ENCODE measurements around the gene SEMA4D.
A peak's percentile ranks its signal among the peaks of the same experiment; 100 is the strongest.

The SEMA4D gene

DNA sequence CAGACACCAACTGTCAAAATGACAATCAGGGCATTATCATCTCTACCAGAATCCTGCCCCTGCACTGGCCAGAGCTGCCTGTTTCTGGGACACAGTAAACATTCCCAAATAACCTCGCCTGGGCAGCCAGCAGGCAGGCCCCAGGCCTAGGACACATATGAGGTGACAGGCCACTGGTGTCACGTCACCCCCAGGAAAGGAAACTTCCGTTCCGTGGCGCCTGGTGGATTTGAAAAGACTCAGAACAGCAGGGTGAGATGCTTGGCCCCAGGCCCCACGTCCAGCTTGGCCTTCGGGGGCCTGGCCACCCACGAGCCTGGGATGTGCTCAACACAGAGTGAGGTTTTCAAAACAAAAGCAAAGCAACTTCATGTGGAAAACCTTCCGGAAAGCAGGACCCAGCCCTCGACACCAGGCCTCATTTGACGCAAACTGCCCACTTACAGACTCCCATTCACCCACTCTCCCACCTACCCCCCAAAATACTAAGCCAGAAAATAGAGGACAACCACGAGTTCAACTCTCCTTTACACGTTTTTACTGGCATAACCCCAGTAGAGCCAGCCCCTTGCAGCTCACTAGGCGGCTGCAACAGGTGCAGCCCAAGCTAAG, 1.2 kb downstream of the SEMA4D start:
- no peak for TF ChIP-seq MYC (IDR thresholded peaks at IDR 0.05; ENCODE audit: low read depth, low read length)
- TF ChIP-seq, protein P1, sequence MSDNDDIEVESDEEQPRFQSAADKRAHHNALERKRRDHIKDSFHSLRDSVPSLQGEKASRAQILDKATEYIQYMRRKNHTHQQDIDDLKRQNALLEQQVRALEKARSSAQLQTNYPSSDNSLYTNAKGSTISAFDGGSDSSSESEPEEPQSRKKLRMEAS (IDR thresholded peaks at IDR 0.05; ENCODE audit: low read depth, low read length) = no peak
- TF ChIP-seq, protein P2, sequence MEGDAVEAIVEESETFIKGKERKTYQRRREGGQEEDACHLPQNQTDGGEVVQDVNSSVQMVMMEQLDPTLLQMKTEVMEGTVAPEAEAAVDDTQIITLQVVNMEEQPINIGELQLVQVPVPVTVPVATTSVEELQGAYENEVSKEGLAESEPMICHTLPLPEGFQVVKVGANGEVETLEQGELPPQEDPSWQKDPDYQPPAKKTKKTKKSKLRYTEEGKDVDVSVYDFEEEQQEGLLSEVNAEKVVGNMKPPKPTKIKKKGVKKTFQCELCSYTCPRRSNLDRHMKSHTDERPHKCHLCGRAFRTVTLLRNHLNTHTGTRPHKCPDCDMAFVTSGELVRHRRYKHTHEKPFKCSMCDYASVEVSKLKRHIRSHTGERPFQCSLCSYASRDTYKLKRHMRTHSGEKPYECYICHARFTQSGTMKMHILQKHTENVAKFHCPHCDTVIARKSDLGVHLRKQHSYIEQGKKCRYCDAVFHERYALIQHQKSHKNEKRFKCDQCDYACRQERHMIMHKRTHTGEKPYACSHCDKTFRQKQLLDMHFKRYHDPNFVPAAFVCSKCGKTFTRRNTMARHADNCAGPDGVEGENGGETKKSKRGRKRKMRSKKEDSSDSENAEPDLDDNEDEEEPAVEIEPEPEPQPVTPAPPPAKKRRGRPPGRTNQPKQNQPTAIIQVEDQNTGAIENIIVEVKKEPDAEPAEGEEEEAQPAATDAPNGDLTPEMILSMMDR (IDR thresholded peaks at IDR 0.05; ENCODE audit: low read depth, low read length) = no peak
- TF ChIP-seq POLR2A (IDR thresholded peaks at IDR 0.05; ENCODE audit: extremely low read depth, insufficient read length) = no peak
- peak overlapping the region; percentile 71 for H3K4me3 ChIP-seq (ENCODE audit: low read depth, low read length)
- DNase-seq (ENCODE audit: low read depth) = peak; percentile 35

DNA sequence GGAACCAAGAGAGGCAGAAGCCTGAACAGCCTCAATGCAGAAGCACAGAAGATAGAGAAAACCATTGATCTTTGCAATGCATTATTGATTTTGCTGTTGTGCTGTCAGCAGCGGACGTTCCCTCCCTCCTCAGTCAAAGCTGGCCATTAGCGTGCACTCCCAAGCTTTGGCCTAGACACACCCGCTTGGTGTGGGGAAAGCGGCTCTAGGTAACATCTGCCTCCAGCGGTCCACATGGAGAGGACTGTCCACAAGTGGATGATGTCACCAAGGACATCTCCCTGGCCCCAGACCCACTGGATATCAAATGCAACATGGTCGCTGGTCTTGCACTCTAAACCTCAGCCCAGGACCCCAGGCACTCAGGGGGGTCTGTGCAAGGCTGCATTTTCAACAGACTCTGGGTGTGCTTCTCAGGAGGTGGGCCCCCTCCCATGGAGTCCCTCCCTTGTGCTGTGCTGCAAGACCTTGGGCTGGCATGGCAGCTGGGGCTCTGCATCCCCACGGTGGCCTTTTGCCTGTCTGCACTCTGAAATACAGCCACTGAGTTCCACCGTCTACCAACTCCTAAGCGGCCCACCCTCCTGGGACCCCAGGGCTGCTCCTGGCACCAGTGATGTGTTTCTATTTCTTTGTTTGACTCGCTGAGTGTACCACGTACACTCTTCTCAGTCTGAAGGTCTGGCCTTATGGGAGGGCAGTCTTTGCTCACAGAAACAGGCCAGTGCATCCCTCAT, 1.9 kb downstream of the SEMA4D start:
- no peak for DNase-seq (ENCODE audit: low read depth)
- H3K4me3 ChIP-seq (ENCODE audit: low read depth, low read length) = peak overlapping the region; percentile 71
- no peak for TF ChIP-seq MYC (IDR thresholded peaks at IDR 0.05; ENCODE audit: low read depth, low read length)
- TF ChIP-seq, protein P1 (IDR thresholded peaks at IDR 0.05; ENCODE audit: low read depth, low read length) = no peak
- no peak for TF ChIP-seq POLR2A (IDR thresholded peaks at IDR 0.05; ENCODE audit: extremely low read depth, insufficient read length)
- TF ChIP-seq, protein P2 (IDR thresholded peaks at IDR 0.05; ENCODE audit: low read depth, low read length) = no peak

DNA sequence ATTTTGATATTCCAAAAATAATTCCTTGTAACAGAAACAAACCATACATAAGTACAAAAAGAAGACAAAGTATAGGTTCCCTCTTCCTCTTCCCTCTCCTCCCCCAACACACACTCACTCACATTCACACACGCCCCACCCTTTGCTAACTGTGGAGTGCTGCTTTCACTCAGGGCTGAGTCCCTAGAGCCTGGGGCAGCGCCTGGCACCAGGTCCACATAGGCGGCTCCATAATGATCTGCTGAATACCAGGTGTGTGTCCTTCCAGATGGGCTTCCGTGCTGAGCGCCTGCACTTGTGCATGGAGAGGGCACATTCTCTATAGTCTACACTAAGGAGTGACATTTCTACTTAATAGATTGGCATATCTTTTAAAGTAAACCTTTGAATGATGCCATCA, 3.7 kb downstream of the SEMA4D start:
- DNase-seq (ENCODE audit: low read depth) = no peak
- no peak overlapping the region for H3K4me3 ChIP-seq (ENCODE audit: low read depth, low read length)
- TF ChIP-seq, protein P2 (IDR thresholded peaks at IDR 0.05; ENCODE audit: low read depth, low read length) = no peak
- TF ChIP-seq MYC (IDR thresholded peaks at IDR 0.05; ENCODE audit: low read depth, low read length) (no peak), POLR2A (IDR thresholded peaks at IDR 0.05; ENCODE audit: extremely low read depth, insufficient read length) (no peak)
- TF ChIP-seq, protein P1 (IDR thresholded peaks at IDR 0.05; ENCODE audit: low read depth, low read length) = no peak

DNA sequence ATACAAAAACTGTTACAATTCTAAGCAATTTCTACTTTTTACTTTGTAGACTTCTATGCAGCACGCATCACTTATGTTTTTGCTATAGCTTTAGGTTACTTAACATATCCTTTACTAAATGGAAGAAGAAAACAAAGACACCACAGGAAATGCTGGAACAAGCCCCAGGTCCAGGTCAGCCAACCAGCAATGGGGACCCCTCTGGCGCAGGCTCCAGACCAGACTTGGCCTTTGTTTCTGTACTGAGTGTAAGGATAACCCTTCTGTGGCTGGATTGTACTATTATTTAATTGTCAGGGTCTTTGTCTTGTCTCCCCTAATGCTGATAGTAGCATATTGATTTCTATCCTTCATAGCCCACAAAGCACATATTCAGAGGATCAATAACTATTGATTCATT, 4.2 kb downstream of the SEMA4D start:
- DNase-seq (ENCODE audit: low read depth) = no peak

DNA sequence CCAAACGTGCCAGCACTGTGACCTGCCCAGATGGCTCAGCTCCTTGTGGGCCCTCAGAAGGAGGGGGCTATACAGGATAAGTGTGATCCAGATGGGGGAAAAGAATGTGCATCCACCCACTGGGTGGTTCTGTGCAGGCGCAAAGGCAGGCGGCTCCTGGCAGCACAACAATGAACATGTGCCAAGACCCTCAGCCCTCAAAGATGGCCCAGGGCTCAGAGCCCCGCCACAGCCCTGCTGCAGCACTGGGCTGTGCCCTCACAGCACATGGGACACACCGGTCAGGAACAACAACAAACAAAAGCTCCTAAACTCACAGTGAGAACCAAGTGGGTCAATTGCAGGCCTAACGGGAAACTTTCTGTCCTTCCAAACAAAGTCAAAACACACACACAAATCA, 4.7 kb downstream of the SEMA4D start:
- no peak overlapping the region for H3K4me3 ChIP-seq (ENCODE audit: low read depth, low read length)
- TF ChIP-seq, protein P2 (IDR thresholded peaks at IDR 0.05; ENCODE audit: low read depth, low read length) = no peak
- TF ChIP-seq, protein P1 (IDR thresholded peaks at IDR 0.05; ENCODE audit: low read depth, low read length) = no peak
- TF ChIP-seq POLR2A (IDR thresholded peaks at IDR 0.05; ENCODE audit: extremely low read depth, insufficient read length) (no peak), MYC (IDR thresholded peaks at IDR 0.05; ENCODE audit: low read depth, low read length) (no peak)
- no peak for DNase-seq (ENCODE audit: low read depth)

More for the DNA sequence above, 4.2 kb downstream of the SEMA4D start:
- H3K4me3 ChIP-seq (ENCODE audit: low read depth, low read length) = no peak overlapping the region
- TF ChIP-seq, protein P2 (IDR thresholded peaks at IDR 0.05; ENCODE audit: low read depth, low read length) = no peak
- TF ChIP-seq, protein P1 (IDR thresholded peaks at IDR 0.05; ENCODE audit: low read depth, low read length) = no peak
- TF ChIP-seq POLR2A (IDR thresholded peaks at IDR 0.05; ENCODE audit: extremely low read depth, insufficient read length) = no peak
- TF ChIP-seq MYC (IDR thresholded peaks at IDR 0.05; ENCODE audit: low read depth, low read length) = no peak

Data from NB4 (cell line).